GM10847 (cell line): ENCODE measurements around the gene SLC28A2.

Experiments
- POLR2A ChIP-seq: IDR thresholded peaks from 2 replicates; pipeline ENCODE4 v1.6.1; 2011; ENCODE audit not compliant: insufficient read length; ENCODE audit errors: extremely low read depth

Gene SLC28A2

DNA sequence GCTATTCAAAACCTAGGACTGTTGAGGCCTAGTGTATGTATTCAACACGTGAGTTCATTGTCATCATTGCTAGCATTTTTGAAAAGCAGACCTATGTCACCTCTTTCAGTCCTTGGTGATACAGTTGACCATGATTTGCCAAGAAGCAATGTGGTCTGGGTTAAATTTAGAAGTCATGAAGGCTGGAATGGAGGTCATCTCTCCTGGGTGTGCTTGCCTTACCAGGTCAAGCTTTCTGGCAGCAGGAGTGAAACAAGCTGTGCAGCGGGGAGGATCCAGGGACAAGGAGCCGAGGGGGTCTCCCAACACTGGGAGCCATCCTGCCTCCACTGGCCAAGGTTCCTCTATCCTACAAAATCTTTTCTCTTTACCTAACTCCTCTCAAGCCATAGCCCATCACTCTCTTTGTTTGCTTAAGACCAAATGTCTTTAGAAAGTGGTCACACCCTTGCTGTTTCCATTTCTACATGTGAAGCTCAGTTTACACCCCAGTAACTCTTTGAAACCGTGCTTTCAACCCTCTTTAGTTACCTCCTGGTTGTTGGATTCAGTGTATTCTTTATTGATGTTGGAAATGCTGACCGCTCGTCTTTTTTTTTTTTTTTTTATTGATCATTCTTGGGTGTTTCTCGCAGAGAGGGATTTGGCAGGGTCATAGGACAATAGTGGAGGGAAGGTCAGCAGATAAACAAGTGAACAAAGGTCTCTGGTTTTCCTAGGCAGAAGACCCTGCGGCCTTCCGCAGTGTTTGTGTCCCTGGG, 40.0 kb downstream of the SLC28A2 start:
- no peak for TF ChIP-seq POLR2A

DNA sequence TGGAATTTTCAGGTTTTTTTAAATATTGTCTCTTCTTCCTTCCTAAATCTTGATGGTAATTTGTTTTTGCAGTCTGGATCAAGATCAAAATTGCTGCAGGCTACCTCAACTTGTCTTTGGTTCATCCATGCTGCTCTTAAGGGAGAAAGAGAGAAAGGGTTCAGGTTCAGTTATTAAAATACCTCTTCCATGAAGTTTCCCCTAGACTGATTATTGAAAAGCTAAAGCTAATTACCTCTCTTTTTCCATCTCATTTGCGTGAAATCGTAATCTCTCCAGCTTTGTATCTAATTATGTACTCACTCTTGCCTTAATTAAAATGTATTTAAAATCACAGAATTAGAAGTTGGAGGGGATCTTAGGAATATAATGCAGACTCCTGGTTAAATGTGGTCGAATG, 52.7 kb downstream of the SLC28A2 start:
- no peak for TF ChIP-seq POLR2A

DNA sequence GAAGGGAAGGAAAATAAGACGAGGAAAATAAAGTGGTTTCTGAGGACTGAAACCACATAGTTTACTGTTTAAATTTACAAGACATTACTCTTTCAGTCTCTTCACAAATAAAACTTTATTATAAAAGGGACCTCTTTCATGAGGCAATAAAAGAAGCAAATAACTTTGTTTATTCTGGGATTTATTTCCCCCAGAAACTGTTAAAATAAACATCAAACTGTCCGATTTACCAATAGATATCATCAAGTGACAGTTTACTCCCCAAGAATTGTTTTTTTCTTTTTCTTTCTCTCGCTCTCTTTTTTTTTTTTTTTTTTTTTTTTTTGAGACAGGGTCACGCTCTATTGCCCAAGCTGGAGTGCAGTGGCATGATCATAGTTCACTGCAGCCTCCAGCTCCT, 54.1 kb downstream of the SLC28A2 start:
- no peak for TF ChIP-seq POLR2A

DNA sequence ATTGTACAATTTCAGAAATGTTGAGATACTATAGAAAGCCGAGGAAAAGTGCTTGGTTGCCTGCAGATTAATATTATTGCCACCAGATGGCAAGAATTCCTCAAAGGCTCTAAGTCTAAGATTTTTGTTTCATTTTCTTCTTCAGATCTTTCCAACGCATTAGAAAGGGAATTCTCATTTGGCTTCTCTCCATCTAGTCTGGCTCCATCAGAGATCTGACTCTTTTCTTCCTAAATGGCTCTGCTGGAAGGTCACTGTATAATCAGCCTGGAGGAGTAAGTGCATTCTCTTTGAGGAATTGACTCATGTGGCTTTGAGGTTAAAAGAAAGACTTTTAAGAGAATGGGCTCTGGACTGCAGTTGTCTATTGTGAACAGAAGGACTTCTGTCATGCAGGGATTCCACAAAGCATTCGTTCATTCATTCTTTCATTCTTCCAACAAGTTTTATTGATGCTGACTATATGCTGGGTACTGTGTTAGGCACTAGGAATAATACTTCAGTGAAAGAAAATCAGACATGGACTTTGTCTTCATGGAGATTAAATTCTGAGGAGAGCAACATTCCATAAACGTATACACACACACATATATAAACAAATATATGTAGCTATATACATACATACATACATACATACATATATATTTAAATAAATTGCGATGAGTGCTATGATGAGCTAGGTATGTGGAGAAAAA, 55.3 kb downstream of the SLC28A2 start:
- TF ChIP-seq POLR2A = no peak

DNA sequence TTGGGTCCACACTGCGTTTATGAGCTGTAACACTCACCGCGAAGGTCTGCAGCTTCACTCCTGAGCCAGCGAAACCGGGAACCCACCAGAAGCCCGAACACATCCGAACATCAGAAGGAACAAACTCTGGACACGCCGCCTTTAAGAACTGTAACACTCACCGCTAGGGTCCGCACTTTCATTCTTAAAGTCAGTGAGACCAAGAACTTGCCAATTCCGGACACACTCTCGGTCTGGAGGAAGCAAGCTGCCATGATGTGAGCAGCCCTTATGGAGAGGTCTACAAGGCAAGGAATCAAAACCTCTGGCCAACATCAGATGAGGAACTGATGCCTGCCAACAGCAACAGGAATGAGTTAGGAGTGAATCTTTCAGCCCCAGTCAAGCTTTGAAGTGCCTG, 62.9 kb downstream of the SLC28A2 start:
- TF ChIP-seq POLR2A = no peak

DNA sequence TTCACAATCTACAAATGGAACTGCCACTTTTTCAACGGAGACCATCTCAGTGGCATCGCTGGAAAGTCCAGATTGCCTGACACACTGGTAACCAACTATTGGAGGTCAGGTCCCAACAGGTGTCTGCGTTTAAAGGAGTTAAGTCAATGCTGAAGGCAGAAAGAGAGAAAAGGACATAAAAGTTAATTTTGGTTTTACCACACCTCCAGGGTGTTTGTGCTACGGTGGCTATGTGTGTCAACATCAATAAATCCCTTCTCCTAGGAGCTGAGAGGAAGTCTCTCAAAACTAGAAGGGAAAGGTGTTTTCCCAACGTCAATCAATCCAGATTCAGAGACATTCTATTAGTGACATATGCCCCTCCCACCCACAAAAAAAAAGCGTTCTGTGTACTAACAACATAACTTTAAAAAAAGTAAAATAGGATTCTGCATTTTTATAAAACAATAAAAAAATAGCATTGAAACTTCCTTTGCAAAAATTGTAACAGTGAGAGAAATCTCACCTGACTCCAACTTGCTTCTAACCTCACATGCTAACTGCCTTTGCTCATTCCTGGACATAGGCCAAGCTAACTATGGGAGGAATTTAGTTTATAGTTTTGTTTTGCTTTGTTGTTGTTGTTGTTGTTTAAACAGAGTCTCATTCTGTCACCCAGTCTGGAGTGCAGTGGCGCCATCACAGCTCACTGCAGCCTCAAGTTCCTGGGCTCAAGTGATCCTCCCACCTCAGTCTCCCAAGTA, 67.6 kb downstream of the SLC28A2 start:
- TF ChIP-seq POLR2A = no peak

DNA sequence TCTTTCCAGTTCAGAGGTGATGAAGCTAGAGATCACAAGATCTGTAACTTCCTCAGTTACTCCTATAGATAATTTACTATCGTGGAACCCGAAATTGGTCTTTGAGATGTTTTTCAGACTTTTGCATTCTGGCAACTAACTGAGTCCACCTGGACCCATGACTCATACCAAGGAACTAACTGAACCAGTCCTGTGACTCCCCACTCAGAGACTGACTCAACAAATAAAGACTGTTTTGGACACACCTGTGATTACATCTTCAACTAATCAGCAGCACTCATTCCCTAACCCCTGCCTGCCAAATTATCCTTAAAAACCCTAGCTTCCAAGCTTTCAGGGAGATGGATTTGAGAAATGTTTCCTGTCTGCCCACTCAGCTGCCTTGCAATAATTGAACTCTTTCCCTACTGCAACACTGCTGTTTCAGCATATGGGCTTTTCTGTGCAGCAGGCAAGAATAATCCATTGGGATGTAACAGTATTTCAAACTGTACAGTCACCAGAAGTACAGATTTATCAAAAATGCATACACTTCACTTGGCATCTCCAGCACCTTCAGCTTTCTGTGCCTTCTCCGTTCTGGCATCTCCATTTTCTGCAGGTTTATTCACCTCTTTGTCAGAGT, 68.7 kb downstream of the SLC28A2 start:
- TF ChIP-seq POLR2A = no peak

DNA sequence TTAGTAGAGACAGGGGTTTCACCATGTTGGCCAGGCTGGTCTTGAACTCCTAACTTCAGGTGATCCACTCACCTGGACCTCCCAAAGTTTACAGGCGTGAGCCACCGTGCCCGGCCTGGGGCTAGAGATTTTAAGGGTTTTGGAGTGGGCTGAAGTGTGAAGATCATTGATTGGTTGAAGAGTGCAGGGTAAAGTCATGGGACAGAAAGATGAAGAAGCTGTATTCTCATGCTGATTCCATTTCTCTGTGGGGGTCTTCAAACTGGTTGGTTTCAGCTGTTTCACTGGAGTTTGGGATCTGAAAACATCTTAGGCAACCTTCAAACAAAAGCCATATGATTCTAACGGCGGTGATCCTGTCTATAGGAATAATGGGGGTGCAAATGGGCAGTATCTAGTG, 74.2 kb downstream of the SLC28A2 start:
- TF ChIP-seq POLR2A = no peak

DNA sequence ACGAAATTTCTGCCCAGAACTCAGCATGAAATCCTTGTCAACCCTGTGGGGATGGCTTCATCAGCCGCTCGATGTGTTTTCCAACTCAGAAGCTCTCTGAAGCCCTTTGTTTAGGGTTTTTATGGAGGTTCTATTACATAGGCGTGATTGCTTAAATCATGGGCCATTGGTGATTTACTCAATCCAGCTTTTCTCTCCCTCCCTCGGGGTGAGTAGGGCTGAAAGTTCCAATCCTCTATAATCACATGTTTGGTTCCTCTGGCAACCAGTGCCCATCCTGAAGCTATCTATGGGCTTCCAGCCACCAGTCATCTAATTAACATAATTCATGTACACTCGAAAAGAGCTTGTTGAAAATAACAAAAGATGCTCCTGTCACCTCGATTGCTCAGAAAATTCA, 74.7 kb downstream of the SLC28A2 start:
- no peak for TF ChIP-seq POLR2A
